ENCODE results near the gene SETD2.

Gene SETD2

DNA sequence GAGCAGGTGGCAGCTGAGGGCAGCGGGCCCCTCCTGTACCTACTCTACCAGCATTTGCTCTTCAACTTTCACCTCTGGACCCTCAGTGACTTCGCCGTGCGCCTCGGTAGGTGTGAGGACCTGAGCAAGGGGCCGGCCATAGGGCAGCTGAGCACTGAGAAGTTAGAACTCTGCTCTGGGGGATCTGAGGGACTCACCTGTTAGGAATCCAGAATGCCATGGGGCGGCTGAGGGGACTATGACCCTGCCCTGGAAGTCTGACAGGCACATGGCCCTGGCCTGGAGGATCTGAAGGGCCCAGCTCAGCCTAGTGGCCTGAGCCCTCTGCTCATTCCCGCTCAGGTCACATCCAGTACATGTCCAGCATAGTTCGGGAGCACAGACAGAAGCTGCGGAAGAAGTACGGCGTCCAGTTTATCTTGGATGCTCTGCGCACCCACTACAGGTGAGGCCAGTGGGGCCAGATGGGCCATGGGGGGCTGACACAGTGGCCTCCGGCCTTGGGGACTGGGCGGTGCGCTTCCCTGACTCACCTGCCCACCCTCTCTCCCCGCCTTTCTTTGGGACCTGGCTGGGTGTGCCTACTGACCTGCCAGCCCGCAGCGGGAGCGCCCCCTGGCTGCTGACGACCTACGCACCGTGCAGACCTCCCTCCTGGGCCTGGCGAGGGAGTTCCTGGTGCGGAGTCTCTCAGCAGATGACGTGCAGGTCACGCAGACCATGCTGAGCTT, 165.6 kb downstream of the SETD2 start:
- TF ChIP-seq, protein P1, sequence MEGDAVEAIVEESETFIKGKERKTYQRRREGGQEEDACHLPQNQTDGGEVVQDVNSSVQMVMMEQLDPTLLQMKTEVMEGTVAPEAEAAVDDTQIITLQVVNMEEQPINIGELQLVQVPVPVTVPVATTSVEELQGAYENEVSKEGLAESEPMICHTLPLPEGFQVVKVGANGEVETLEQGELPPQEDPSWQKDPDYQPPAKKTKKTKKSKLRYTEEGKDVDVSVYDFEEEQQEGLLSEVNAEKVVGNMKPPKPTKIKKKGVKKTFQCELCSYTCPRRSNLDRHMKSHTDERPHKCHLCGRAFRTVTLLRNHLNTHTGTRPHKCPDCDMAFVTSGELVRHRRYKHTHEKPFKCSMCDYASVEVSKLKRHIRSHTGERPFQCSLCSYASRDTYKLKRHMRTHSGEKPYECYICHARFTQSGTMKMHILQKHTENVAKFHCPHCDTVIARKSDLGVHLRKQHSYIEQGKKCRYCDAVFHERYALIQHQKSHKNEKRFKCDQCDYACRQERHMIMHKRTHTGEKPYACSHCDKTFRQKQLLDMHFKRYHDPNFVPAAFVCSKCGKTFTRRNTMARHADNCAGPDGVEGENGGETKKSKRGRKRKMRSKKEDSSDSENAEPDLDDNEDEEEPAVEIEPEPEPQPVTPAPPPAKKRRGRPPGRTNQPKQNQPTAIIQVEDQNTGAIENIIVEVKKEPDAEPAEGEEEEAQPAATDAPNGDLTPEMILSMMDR (IDR thresholded peaks at IDR 0.05; ENCODE audit: control insufficient read depth, extremely low read depth, insufficient read depth), result peak; percentile 86
- no peak overlapping the region for H3K4me3 ChIP-seq (ENCODE audit: low read depth, low read length)
- no peak for DNase-seq (ENCODE audit: low read depth)

DNA sequence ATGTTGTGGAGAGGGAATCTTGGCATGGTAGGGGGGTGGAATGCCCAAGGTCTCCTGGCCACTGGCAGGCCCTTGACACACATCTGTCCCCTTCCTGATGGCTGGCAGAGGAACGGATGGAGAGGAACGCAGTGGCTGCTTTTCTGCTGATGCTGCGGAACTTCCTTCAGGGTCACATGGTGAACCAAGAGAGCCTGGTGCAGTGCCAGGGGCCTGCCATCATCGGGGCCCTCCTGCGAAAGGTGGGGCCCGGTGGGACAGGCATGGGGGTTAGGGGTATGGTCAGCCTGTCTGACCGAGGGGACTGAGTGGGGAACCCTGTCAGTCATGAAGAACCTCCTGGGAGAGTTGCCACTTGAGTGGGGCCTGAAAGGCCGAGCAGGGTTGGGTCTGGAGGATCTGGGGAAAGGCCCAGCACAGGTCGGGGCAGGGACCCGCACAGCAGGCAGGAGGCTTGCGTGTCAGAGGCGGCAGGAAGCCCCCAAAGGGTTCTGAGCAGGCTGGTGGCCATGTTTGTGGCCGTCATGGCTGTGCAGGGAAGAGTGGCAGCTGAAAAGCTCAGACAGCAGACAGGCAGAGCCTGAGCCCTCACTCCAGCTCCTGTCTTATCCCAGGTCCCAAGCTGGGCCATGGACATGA, 166.3 kb downstream of the SETD2 start:
- H3K4me3 ChIP-seq (ENCODE audit: low read depth, low read length), result no peak overlapping the region
- DNase-seq (ENCODE audit: low read depth), result no peak
- TF ChIP-seq, protein P1 (IDR thresholded peaks at IDR 0.05; ENCODE audit: control insufficient read depth, extremely low read depth, insufficient read depth), result no peak

DNA sequence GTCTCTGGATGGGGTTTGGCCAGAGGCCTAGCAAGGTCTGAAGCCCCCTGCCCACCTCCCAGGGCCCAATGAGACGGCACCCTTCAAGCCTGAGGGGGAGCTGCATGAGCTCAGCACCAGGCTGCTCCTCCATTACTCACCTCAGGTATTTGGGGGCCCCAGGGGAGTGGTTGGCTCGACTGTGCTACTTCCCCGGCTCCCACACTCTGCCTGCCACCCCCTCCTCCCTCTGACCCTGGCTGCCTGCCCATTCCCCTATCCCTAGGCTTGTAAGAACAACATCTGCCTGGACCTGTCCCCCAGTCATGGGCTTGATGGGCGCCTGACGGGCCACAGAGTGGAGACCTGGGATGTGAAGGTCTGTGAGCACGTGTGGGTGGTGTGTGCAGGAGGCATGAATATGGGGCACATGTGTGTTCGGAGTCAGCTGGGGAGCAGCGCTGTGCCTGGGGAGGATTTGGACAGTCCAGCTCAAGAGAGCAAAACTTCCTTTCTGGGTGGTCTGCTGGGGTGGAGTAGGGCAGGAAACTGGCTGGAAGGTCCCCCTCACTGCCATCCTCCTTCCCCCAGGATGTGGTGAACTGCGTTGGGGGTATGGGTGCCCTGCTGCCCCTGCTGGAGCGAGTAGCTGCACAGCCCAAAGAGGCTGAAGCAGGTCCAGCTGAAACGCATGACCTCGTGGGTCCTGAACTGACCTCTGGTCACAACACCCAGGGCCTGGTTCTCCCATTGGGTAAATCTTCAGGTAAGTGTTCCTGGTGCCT, 167.0 kb downstream of the SETD2 start:
- H3K4me3 ChIP-seq (ENCODE audit: low read depth, low read length), result no peak overlapping the region
- TF ChIP-seq, protein P1 (IDR thresholded peaks at IDR 0.05; ENCODE audit: control insufficient read depth, extremely low read depth, insufficient read depth), result no peak
- no peak for DNase-seq (ENCODE audit: low read depth)

DNA sequence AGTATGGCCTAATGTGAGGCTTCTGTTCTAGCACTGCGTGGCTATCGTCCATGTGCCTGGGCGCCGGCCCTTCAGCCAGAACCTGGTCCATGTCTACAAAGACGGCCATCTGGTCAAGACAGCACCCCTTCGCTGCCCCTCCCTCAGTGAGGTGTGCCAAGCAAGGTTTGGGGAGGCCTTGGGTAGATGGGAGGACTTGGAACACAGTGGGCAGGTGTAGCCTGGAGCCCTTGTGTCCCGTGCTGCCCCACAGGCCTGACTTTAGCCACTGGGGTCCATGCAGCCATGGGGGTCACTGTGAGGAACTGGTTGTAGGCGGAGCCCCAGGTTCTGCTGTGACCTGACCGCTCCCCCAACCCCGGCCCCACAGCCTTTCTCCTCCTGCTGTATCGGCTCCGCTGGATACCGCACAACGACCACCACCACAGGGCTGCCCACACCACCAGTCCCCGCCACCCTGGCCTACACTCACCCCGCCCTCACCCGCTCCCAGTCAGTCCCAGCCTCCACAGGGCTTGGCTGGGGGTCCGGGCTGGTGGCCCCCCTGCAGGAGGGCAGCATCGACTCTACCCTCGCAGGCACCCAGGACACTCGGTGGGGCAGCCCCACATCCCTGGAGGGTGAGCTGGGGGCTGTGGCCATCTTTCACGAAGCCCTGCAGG, 167.9 kb downstream of the SETD2 start:
- TF ChIP-seq, protein P1 (IDR thresholded peaks at IDR 0.05; ENCODE audit: control insufficient read depth, extremely low read depth, insufficient read depth), result no peak

DNA sequence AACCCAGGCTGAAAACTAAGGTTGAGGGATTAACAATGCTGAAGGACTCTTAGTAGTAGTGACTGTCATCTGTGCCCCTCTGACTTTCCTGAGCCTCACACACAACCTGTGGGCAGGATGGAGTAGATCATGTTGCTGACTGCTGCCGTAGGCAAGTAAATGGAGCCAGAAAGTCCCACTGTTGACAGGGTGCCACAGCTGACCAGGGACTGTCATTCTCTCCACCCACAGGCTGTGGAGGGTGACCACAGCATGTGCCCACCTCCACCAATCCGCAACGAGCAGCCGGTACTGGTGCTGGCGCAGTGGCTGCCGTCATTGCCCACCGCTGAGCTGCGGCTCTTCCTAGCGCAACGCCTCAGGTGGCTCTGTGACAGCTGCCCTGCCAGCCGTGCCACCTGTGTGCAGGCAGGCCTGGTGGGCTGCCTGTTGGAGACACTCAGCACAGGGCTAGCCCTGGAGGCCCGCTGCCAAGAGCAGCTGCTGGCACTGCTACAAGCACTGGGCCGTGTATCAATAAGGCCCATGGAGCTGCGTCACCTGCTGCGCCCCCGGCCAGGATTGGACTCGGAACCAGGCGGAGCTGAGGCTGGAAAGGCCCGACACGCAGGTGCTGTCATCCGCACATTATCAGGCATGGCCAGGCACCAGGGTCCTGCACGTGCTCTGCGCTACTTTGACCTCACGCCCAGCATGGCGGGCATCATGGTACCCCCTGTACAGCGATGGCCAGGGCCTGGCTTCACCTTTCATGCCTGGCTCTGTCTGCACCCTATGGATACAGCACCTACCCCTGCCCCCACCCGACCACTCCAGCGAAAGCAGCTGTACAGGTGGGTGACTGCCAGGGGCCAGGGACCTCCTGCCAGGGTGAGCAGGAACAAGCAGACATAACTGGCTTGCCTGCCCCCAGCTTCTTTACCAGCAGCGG, 168.8 kb downstream of the SETD2 start:
- DNase-seq (ENCODE audit: low read depth), result no peak
- H3K4me3 ChIP-seq (ENCODE audit: low read depth, low read length), result no peak overlapping the region
- TF ChIP-seq, protein P1 (IDR thresholded peaks at IDR 0.05; ENCODE audit: control insufficient read depth, extremely low read depth, insufficient read depth), result no peak

More for the DNA sequence above, 167.9 kb downstream of the SETD2 start:
- no peak for DNase-seq (ENCODE audit: low read depth)
- no peak overlapping the region for H3K4me3 ChIP-seq (ENCODE audit: low read depth, low read length)

DNA sequence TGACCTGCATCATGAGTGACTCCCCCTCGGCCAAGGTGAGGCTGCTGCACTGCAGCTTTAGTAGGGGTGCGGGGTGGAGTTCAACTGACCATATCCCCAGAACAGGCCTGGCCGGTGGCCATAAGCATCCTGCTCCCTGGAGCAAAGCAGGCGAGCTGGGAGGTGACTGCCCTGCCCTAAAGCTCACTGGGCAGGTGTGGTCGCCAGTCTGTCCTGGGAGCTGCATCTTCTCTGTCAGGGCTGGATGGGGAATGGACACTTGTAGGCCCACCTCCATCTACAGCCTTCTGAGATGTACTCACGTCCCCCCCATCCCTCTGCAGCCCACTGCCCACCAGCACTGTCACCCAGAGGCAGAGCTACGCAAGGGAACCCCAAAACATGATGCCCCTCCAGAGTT, 169.9 kb downstream of the SETD2 start:
- no peak overlapping the region for H3K4me3 ChIP-seq (ENCODE audit: low read depth, low read length)
- DNase-seq (ENCODE audit: low read depth), result no peak
- TF ChIP-seq, protein P1 (IDR thresholded peaks at IDR 0.05; ENCODE audit: control insufficient read depth, extremely low read depth, insufficient read depth), result no peak
